Myometrial cell (primary cell): ENCODE results near the gene RFC4. TPM values are rescaled to one million over a fixed set of nuclear protein-coding genes. Genes with fewer than 3 reads are reported as not detected.

Experiments used
- total RNA-seq: library from RNA; depleted of rRNA; stranded (reverse); fragments of >200 nt; gene quantifications from 2 replicates; pipeline ENCODE4 v1.2.3, GENCODE V29; 2015

Gene RFC4, protein sequence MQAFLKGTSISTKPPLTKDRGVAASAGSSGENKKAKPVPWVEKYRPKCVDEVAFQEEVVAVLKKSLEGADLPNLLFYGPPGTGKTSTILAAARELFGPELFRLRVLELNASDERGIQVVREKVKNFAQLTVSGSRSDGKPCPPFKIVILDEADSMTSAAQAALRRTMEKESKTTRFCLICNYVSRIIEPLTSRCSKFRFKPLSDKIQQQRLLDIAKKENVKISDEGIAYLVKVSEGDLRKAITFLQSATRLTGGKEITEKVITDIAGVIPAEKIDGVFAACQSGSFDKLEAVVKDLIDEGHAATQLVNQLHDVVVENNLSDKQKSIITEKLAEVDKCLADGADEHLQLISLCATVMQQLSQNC
- total RNA-seq = 28.3 and 35.6 TPM in 2 replicates

DNA sequence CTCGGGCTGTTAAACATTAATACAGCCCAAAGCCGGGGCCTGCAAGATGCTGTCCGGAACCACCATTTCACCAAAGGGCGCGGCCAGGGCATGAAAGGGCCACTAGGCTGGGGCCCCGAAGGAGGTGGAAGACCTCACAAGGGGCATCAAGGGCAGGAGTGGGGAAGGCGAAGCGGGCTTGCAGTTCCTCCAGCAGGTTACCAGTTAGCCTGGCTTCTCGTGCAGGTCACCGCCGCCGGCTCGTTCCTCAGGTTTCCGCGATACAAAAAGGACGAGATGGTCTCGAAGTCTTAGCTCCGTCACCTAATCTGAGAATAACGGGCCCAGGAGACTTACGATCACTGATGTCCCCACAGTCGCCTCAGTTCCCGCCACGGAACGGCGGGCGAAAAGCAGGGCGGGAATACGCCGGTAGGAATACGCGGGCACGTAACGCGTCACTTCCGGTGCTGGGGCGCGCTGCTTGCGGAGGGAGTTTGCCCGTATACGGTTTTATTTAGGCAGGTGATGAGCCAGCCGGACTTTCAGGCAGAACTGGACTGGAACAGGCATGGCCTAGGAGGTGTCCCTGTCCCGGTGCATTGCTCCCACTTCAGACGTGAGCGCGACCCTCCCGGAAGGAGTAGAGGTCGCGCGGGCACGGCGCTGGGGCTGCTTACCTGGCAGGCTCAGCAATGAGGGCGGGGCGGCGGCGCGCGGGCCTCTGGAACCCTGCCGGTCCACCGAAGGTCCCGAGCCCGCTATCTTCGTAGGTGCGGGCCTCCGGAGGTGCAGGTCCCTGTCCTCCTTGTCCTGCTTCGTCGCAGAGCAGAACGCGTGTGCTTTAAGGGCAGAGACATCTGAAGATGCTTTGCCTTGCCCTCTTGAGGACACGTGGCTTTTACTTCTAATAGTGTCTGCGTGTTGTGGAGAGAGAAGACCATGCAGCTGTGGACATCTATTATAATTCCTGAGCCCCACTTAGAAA is at the start of gene RFC4:
TSS of gene RFC4 (minus strand) at position 394 of the 967 bp plus-strand sequence. CDS start 1,769 bp downstream, outside the sequence.

DNA sequence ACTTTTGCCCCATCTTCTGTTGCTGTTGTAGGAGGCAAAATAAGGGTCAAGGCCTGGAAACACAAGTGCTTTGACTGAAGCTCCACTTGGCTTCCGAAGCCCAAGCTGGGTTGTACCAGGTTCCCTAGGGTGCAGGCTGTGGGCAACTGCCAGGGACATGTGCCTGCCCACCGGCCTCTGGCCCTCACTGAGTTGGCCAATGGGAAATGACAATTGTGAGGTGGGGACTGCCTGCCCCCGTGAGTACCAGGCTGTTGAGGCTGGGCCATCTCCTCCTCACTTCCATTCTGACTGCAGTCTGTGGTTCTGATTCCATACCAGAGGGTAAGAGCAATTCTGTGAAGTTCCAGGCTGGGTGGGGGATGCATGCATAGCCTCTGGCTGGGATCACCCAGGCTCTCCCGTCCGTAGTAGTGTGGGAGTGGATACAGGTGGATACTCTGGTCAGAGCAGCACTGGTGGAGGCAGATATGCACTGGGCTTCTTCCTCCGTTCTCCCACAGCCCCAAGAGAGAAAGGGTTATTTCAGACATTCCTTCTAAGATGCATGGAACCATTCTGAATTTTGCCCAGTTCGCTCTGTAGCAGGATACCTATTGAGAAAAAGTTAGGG is 36.2 kb upstream of the RFC4 start, which contains the start of gene ADIPOQ:
TSS of gene ADIPOQ (plus strand) at position 285 of the 613 bp plus-strand sequence. CDS start 10,349 bp downstream, outside the sequence.

DNA sequence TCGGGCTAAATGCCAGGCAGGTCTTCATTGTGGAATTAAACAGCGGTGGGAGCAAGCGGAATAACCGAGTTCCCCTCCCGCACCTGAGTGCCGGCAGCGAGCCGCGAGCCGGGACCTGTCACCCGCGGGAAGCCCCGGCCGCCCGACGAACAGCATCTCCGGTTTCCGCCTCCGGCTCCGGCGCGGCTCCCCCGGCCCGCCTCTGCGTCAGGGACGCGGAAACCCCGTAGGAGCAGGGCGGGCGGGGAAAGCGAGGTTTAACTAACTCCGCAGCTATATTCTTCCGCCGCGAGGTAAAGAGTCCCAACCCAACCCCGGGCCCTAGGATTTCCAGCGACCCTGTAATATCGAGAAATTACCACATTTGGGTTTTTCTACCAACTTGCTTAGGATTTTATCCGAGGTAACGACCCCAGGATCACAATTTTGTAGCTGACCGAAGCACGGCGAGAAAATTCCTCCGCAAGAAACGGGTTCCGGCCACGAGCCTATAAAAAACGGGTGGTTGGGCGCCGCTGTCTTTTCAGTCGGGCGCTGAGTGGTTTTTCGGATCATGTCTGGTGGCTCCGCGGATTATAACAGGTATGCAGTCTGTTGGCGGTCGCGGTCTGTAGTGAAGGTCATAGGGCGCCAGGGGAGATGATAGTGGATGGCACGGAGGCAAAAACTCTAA is 23.1 kb downstream of the RFC4 start, which contains the start of gene EIF4A2:
TSS of gene EIF4A2 (plus strand) at position 520 of the 673 bp plus-strand sequence. CDS start at position 554, 34 bp downstream.

Other genes starting within 250 kb of the RFC4 start
- 8.4 and 9.0 TPM in 2 replicates for gene TBCCD1, start 239.1 kb downstream of the RFC4 start, total RNA-seq
- 50.7 and 67.5 TPM in 2 replicates for gene DNAJB11, start 235.8 kb downstream of the RFC4 start, total RNA-seq
- not detected in 2 replicates for gene AHSG, start 193.4 kb downstream of the RFC4 start, total RNA-seq
- not detected in 2 replicates for gene FETUB, start 166.1 kb downstream of the RFC4 start, total RNA-seq
- not detected in 2 replicates for gene HRG, start 140.5 kb downstream of the RFC4 start, total RNA-seq
- gene KNG1, start 89.1 kb downstream of the RFC4 start, total RNA-seq = not detected in 2 replicates
- 225 and 273 TPM in 2 replicates for gene EIF4A2, start 22.9 kb downstream of the RFC4 start, total RNA-seq
- gene ADIPOQ, start 36.2 kb upstream of the RFC4 start, total RNA-seq = not detected in 2 replicates
- gene ST6GAL1, start 124.0 kb upstream of the RFC4 start, total RNA-seq = under 0.01 and 0.35 TPM in 2 replicates